Posterior vena cava (tissue), 2 donors: ENCODE data around the gene PARD3B. TPM values are rescaled to one million over a fixed set of nuclear protein-coding genes. Genes with fewer than 3 reads are reported as not detected.
"Not testable (repeated sequence)": the region's sequence is repeated elsewhere in the genome, so short reads cannot be mapped to it uniquely, and the experiment has no call there.

Source experiments
- DNase-seq: peaks from one replicate; pipeline ENCODE4 v3.0.0-alpha.2; 2020; ENCODE audit warnings: low spot score
- intact Hi-C, 2 donors: fragments of 100-400 bp; cut with DNase I; formaldehyde crosslinking; loops; one replicate each; pipeline versions ENCODE4 v1.14.1 to v1.14.2; 2022 to 2023
- total RNA-seq, 2 donors: library from RNA; stranded (reverse); fragmentation: NEBNext Ultra II Directional; extraction: Animal tissue kit (Norgen Biotek cat#: 25700); gene quantifications; one replicate each; pipeline ENCODE4 v1.2.1, GENCODE V29; 2021
- donor health status: DM: yes; HTN: yes; CAD: no.
- donor health status: DM: yes; HTN: yes; CAD: no.

PARD3B gene
- total RNA-seq, 2 donors from 2014 or later = 37.0 to 48.1 TPM

DNA sequence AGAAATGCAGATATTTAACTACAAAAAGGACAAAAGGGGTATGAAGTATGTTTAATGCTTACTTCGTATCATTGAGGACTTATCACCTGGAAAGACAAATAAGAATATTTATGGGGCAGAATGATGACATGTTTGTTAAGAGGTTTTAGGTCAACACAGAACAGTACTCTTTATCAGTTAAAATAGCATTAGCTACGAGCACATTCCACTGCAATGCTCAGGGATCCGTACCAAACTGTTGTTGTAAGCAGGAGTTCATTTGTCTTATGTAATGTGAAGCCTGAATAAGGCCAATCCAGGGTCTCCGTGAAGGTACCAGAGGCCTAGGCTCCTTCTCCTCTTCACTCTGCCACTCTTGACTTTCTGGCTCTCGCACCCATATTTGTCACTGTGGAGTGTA lies 671.3 kb downstream of the PARD3B start:
- intact Hi-C loops = no loop called here

DNA sequence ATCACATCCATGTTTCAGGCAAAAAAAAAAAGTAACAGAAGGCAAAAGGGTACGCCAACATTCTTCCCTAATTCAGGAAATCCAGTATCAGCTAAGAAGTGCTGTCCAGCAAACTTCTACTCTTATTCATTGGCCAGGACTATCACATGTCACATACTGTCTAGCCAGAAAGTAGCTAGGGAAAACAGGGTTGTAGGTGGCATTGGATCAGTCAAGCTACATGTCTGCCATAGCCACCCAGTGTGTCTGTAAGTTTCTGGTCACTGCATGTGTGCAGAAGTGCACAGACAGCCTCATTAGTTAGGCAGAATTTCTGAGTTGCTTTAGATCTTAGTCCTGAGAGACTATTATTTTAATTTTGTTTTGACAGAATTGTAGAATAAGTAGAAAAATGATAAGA lies 671.7 kb downstream of the PARD3B start:
- no peak for DNase-seq
- intact Hi-C loops = no loop called here

More for the DNA sequence above, 671.3 kb downstream of the PARD3B start:
- no peak for DNase-seq

DNA sequence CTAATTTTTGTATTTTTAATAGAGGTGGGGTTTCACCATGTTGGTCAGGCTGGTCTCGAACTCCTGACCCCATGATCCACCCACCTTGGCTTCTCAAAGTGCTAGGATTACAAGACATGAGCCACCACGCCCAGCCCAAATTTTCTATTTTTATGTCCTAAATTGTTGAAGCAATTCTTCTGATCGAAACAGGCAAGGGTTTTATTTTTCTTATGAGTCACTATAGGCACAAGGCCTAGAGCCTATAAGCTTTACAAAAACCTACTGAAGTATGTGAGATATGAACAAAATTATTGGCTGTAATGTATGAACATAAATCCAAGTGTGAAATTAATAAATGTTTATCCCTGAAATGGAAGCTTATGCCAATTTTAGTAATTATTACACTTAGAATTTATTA lies 672.8 kb downstream of the PARD3B start:
- no peak for DNase-seq
- intact Hi-C loops = no loop called here

DNA sequence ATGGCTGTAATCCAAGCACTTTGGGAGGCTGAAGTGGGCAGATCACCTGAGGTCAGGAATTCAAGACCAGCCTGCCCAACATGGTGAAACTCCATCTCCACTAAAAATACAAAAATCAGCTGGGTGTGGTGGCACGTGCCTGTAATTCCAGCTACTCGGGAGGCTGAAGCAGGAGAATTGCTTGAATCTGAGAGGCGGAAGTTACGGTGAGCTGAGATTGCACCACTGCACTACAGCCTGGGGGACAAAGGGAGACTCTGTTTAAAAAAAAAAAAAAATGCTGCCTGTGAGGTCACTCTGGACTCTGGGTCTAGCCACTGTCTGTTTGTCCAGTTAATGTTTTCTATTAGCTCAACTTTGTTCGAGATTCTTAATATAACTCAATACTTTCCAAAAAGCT lies 673.5 kb downstream of the PARD3B start:
- DNase-seq, intact Hi-C loops: not testable (repeated sequence)

DNA sequence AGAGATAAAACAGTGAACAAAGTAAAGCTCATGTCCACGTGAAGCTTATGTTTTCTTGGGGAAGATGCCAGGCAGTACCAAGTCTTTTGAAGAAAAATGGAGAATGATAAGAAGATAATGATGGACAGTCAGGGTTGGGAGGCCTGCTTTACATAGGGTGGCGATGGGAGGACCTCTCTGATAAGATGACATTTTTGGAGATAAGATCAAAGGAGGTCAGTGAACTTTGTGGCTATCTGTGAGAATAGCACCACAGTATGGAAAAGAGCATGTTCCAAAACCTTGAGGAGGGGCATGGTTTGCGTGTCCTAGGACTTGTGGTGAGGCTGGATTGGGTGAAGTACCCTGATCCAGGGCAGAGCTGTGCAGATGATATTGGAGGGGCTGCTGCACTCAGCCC lies 675.3 kb downstream of the PARD3B start:
- no peak for DNase-seq
- intact Hi-C loops = loop anchor here in 1 of 2 donors (5.0 kb wide), 1 partner anchor 208 kb away; no protein-coding TSS in a partner anchor

DNA sequence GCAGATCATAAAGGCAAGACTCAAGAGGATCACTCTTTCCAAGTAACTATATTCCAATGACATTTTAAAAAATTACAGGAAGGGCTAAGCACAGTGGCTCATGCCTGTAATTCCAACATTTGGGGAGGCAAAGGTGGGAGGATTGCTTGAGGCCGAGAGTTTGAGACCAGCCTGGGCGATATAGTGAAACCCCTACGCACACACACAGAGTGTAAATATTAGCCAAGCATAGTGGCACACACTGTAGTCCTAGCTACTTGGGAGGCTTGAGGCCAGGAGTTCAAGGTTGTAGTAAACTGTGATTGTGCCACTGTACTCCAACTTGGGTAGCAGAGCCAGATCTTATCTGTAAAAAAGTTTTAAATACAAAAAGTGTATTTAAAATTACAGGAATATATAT lies 686.8 kb downstream of the PARD3B start:
- intact Hi-C loops = no loop called here
- DNase-seq = no peak

DNA sequence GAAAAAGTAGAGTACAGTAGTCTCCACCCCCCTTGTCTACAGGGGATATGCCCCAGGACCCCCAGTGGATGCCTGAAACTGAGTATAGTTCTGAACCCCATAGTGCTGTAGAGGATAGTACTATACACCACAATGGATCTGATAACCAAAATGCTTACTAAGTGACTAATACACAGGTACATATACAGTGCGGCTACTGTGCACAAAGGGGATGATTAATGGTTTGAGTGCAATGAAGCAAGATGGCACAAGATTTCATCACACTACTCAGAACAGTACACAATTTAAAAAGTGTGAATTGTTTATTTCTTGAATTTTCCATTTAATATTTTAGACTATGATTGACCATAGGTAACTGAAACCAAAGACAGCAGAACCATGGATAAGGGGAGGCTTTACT lies 690.2 kb downstream of the PARD3B start:
- no peak for DNase-seq
- intact Hi-C loops = no loop called here

DNA sequence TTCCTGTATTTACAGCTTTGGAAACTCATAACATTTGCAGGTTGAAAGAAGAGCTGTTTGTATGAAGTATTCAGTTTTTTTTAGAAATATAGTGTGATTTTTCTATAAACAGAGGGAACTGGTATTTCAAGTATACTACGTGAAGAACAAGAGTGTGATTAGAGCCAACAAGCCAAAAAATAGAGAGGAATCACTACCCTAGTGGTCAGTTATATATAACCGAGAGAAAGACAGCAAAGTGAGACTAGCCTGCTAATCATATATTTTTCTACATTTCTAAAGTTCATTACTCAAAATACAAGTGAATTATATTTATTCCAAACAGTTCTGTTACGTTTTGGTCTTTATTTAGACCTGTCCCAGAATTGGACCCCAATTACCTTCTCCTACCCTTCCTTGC lies 692.2 kb downstream of the PARD3B start:
- DNase-seq = no peak
- intact Hi-C loops = no loop called here

DNA sequence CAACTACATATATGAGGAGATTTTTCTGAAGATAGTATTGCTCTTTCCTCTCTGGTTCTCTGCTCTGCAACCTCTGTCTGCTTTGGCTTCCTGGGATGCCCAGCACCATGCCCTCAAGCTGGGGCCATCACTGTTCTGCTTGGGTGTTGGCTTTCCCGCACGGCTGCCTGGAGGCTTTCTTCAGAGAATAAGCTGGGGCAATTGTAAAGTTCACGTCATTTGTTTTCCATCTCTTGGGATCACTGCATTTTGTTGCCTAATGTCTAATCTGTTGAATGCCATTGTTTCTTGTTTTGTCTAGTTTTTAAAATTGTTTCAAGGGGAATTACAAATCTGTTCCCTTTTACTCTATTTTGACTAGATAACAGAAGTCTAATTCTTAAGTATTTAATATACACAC lies 699.7 kb downstream of the PARD3B start:
- peak; percentile 82 for DNase-seq
- intact Hi-C loops = no loop called here

DNA sequence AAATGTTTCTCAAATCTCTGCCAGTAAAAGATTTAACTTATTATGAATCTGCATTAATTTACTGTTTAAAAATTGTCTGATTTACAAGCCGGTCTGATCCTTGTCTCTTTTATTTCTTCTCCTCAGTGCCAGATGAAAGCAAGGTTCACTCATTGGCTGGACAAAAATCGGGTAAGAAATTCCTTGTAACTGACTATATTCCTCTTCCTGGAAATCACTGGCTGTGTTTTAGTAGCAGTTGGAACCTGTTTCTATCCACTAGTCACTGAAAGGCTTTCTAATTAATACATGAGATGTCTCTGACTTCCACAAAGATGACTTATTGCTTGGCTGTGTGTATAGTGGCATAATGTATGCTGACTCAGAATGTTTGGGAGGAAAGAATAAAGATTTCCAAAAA lies 700.4 kb downstream of the PARD3B start:
- no peak for DNase-seq
- intact Hi-C loops = no loop called here

DNA sequence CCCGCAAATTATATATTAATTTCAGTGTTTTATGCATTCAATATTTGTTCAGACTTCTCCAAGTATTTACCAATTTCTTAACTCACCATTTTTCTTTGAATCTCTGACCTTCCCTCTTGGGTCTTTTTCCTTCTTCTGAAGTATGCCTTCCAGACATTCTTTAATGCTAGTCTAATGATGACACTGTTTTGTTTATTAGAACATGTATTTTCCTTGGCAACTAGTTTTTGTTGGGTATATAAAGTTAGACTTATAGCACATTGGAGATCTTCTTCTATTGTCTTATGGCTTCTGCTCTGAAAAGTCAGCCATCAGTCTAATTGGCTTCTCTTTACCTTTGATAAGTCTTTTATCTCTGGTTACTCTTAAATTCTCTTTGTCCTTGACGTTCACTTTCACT lies 713.8 kb downstream of the PARD3B start:
- DNase-seq = no peak
- intact Hi-C loops = no loop called here

DNA sequence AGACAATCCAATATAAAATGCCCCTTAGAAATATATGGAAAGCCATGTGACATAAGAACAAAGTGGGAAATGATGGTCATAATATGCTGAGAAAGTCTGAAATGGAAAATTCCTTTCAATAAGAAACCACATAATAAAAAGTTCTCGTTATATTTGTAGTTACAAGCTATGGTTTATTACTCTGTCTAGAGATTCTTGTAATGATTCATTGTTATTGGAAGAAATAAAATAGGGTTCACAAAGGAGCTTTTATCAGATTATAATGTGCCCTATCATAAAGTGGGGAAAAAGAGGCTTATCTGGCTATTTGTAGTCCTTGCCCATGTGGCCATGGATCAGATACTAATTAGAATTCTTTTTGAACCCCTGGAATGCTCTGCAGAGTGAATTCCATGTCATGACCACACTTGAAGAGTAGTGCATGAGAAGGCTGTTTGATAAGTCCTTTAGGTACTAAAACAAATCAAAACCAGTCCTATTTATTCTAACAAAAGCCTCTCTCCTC lies 716.3 kb downstream of the PARD3B start:
- no peak for DNase-seq

DNA sequence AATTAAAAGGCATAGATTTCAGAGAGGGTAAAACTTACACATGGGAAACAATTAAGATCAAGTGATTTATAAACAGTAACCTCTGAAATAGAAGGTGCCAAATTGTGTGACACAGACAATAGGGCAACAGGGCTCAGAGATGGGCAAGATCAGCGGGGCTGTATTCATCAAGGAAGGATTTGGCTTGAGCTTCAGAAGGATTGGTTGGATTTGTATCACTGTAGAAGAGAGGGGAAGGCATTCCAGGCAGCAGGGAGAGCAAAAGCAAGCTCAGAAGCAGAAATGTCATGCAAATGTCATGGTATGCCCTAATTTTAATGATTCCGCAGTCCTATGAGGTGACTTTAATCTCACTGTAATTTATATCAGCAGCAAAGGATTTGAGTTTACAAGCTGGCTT lies 722.0 kb downstream of the PARD3B start:
- intact Hi-C loops = no loop called here
- DNase-seq = no peak

More for the DNA sequence above, 716.3 kb downstream of the PARD3B start:
- intact Hi-C loops = no loop called here

DNA sequence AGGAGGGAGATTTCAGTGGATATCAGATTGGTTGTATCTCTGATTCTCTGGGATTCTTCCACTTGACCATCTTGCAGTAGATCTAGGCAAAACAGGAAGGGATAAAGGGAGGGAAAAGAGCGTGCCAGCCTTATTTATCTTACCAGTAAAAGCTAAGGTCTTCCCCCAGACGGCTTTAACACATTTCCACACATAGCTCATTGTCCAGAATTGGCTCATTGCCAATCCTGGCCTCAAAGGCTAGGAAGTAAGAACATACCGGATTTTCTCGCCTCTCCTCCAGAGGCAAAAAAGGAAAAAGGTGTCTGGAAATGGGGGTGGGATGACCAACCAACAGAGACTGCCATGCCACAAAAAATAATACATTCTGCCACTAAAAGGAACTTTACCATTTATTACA lies 725.4 kb downstream of the PARD3B start:
- DNase-seq = no peak
- intact Hi-C loops = no loop called here

DNA sequence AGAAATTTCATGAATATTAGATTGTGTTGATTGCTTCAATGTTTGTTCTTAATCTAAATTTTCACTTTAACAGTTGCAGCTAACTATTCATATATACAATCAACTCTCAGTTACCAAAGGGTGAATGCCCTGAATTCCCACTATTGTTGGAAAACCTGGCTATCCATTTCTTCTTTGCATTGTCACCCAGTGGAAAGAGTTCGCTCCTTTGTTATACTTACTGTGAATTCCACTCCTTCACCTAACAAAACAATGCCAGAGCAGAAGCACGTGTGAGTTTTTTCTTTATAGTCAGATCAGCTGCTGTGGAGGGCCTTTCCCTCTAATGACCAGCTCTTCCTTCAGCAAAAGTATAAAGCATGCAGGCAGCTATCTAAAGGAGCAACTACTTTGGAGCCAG lies 727.9 kb downstream of the PARD3B start:
- DNase-seq = no peak
- intact Hi-C loops = no loop called here

DNA sequence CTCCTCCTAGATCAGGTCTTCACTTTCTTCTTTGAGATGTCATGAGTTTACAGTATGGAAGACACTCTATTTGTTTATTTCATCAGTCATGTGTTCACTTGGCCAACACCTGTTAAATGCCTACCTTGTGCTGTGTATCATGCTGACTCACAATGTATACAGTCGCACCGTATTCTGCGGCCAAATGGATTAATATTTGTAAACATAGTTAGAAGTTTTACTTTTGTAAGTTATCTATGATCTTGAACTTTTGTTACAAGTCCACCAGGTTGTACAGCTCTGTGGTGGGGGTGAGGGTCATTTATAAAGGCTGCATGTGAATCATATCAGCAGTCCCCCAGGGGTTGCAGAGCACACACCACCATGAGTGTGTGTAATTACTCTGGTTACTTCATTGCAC lies 728.4 kb downstream of the PARD3B start:
- DNase-seq = no peak
- intact Hi-C loops = no loop called here

DNA sequence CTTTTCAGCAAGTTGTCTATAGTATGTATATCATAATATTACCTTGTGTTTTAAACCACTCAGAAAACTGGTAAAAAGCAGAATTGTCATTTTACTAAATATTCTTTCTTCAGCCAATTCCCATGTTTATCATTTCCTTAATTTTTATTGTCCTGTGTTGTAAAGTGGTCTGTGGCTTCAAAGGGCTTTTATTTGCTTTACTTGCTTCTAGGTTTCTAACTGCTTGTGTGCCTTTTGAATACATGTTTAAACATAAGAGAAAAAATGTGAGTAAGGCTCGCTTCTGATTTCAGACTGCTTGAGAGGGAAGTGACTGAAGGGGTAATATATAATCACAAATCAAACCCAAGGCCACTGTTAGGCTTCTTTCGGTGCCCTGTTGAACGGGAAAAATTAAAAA lies 729.5 kb downstream of the PARD3B start:
- DNase-seq = no peak
- intact Hi-C loops = loop anchor here in 1 of 2 donors (5.0 kb wide), 1 partner anchor 462 kb away; no protein-coding TSS in a partner anchor

DNA sequence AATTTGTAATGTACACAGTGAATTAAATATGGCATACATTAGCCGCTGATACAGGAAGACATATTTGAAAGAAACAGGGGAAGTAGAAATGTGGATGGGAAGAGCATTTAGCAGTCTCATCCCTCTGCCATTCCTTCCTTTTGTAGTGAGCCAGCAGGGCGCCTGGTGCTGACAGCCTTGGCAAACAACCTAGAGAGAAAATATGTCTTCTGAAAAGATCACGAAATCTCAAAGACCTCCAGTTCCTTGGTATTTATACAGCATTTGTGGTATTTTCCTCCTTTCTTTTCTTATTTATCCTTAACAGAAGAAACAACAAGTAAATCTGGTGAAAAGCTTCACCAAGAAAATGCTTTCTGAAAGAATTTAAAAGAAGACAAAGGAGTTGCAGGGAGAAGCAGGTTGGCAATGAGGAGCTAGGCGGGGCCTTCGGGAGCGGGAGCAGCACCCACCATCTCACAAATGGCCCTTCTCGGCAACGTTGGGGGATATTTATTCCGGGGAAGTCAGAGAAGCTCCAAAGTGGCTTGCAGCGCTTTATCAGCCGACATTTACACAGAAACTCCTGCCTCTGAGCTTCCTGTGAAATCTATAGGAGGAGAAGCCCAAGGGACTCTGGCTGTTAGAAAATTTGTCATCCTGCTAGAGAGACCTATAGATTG lies 731.0 kb downstream of the PARD3B start:
- DNase-seq = no peak
- intact Hi-C loops = loop anchor here in 1 of 2 donors (5.0 kb wide), 1 partner anchor 464 kb away; no protein-coding TSS in a partner anchor

DNA sequence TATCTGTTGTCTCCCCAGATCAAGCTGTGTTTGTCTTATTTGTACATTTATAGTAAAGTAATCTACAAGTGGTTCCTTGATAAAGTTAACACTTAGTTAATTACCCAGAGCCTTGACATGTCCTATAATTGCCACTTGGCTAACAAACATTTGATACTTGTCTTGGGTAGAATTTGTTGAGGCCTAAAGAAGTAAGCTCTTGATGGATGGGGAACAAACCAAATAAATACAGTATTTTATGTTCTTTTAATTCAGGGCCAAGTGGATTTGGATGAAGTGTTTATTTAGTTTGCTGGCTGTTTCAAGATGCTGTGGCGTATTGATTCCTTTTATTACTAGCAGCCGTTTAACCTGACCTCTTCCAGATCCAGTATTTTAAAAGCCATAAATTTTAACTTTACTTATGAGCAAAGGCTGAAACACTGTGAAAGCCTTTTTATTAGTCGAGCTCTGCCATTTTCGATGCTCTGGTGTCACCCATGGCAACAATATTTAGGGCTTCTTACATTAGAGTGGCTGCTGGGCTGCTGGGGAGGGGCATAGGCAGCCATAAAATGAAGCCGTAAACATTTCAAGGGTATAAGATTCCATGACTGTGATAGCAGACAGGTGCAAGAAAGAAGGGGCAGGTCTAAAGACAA lies 735.4 kb downstream of the PARD3B start:
- no peak for DNase-seq
- intact Hi-C loops = no loop called here

DNA sequence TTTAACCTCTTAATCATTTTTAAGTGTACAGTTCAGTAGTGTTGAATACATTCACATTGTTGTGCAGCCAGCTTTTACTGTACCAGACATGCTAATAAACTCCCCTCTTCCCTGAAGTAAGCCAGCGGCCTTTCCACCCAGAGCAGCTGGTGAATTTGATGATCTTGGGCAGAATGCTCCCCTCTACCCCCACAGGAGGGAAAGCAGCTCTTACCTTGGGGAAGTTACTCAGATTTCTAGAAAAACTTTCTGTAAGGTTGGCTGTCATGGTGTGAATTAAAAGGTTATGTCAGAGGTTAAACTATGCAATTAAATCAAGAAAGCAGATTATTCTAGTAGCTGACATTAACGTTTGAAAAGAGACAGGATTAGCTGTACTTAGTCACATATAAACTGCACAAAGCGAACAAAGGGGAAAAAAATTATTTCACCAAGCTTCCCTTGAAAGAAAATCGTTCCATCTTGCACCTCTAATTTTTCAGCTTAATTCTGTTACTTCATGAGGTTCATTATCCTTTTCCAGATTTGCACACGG lies 738.5 kb downstream of the PARD3B start:
- DNase-seq = no peak
- intact Hi-C loops = no loop called here

DNA sequence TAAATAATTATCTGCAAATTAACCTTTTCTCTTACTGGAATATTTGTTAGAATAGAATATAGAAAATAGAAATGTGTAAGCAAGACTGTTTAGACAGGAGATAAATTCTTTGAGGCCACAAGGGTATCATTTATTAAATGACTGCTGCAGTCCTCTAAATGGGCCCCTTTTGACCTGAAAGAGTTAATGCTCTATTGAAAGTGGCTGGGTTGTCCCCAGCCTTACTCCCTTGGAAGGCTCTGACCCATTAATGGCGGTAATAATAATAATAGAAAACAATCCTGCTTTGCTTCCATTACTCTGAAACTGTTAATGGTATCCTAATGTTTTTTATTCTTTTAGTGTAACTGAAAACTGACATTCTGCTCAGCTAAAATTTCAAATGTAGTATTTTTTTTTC lies 739.1 kb downstream of the PARD3B start:
- intact Hi-C loops = no loop called here
- DNase-seq = no peak
